Upper lobe of left lung (tissue), 4 donors: ENCODE data around the gene FETUB.

Experiments used
- CTCF ChIP-seq, 6 experiments: fragments of 450-650 bp in 4 of 6; fragments of 200-600 bp in 2 of 6; sonication (generic) in 2 of 6; IDR thresholded peaks; one replicate each; pipeline ENCODE4 v1.5.1; 2016 to 2019; ENCODE audit warnings: antibody characterized with exemption in 6 of 6
- POLR2A ChIP-seq, 4 donors: fragments of 450-650 bp; IDR thresholded peaks; one replicate each; pipeline ENCODE4 v1.5.1; 2016 to 2017; ENCODE audit warnings: antibody characterized with exemption in 4 of 4, mild to moderate bottlenecking in 2 of 4

GRCh38 chr3:186596568-186597287 is 43.5 kb upstream of the FETUB start:
- TF ChIP-seq CTCF (IDR thresholded peaks at IDR 0.05) (no peak), POLR2A (IDR thresholded peaks at IDR 0.05) (no peak)
